Effector memory CD4-positive, alpha-beta T cell (primary cell): ENCODE data around the gene HNRNPU.

ENCODE experiments used
- DNase-seq, 3 donors: peaks; one replicate each; pipeline ENCODE4 v3.0.0-alpha.2; 2020
- H3K27ac ChIP-seq: 2 replicates; pipeline ENCODE4 v1.7.0; 2013; ENCODE audit warnings: mild to moderate bottlenecking, low read length, moderate library complexity; ENCODE audit not compliant: insufficient read depth, poor library complexity, severe bottlenecking
- H3K27me3 ChIP-seq: replicated peaks from 2 replicates; pipeline ENCODE4 v1.7.0; 2013; ENCODE audit warnings: mild to moderate bottlenecking, low read length; ENCODE audit not compliant: insufficient read depth, control insufficient read depth, poor library complexity, severe bottlenecking
- H3K36me3 ChIP-seq: 2 replicates; pipeline ENCODE4 v1.7.0; 2013; ENCODE audit warnings: mild to moderate bottlenecking, low read length, moderate library complexity; ENCODE audit not compliant: control insufficient read depth, insufficient read depth
- H3K4me1 ChIP-seq: 2 replicates; pipeline ENCODE4 v1.7.0; 2013; ENCODE audit warnings: low read length, mild to moderate bottlenecking; ENCODE audit not compliant: control insufficient read depth, insufficient read depth, poor library complexity, severe bottlenecking
- H3K4me3 ChIP-seq: 2 replicates; pipeline ENCODE4 v1.7.0; 2013; ENCODE audit warnings: low read length, low read depth, mild to moderate bottlenecking; ENCODE audit not compliant: insufficient read depth, poor library complexity, severe bottlenecking
- H3K9me3 ChIP-seq: 2 replicates; pipeline ENCODE4 v1.7.0; 2013; ENCODE audit warnings: mild to moderate bottlenecking, low read length, moderate library complexity; ENCODE audit not compliant: control insufficient read depth

The HNRNPU gene

DNA sequence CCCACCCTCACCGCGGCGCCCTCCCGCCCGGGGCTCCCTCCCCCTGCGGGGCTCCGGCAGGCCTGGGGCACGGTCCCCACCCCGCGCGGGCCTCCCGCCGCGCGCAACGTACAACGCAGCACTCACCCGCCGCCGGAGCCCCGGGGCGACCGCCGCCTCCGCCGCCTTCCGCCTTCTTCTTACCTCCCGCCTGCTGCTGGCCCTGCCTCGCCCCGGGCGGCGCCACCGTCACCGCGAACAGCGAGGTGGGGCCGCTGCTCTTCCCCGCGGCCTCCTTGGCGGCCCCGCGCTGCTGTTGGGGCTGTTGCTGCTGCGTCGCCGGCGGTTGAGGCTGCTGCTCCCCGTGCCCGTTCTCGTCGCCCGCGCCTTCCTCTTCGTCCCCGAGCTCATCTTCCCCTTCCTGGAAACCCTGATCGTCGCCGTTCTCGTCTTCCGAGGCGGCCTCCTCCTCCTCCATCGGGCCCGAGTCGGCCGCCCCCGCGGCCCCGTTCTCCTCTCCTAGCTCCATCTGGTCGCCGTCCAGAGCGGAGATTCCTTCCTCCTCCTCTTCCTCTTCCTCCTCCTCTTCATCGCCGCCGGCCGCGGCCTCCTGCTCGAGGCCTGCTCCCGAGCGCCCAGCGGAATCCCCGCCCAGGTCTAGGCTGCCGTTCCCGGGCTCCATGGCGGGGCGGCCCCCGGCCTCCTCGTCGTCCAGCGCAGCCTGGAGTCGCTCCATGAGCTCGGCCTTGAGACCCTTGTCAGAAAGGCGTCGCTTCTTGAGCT is 671 bp downstream of the HNRNPU start:
- Histone ChIP-seq H3K9me3 (no peaks in the 10 kb centered on the region), H3K27ac (peak overlapping the region; percentile 98), H3K4me3 (peak overlapping the region; percentile 77), H3K4me1 (peaks cover 34% of the 10 kb centered on the region), H3K36me3 (peaks cover 25% of the 10 kb centered on the region), H3K27me3 (no peaks in the 10 kb centered on the region)
- DNase-seq, result no peak

DNA sequence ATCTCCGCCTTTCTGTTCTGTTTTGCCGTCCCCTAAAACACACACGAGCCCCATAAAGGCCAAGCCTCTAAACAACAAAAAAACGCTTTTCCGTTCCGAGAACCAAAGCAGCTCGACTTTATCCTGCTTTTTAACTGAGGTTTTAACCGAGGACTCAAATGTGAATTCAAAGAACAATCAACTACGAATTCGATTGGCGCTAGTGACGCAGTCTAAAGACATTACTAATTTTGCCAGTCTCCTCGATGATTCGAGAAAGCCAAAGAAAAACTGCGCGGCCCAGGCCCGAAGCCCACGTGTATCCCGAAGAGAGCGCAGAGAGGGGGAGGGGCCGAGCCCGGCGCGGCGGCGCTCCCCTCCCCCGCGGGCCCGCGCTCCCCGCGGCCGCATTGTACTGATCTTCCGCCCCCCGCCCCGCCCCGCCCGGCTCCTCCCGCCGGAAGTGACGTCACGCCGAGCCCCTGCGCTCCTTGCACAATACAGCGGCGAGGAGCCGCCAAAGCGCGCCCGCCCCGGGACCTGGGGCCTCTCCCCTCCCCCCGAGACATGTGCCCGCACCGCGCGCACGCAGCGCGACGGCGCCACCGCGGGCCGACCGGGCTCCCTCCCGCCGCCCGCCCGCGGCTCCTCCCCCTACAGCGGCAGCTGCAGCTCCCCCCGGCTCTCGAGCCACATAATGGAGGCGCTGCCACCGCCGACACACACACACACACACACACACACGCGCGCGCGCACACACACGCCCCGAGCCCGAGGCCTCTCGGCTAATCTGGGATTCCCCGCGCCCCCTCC is 1.4 kb downstream of the HNRNPU start:
- peak overlapping the region; percentile 77 for H3K4me3 ChIP-seq
- H3K4me1 ChIP-seq, result peaks cover 40% of the 10 kb centered on the region
- no peaks in the 10 kb centered on the region for H3K9me3 ChIP-seq
- H3K27me3 ChIP-seq, result no peaks in the 10 kb centered on the region
- peak overlapping the region; percentile 98 for H3K27ac ChIP-seq
- peak; percentile 94 to 97 (median 96) for DNase-seq
- peaks cover 33% of the 10 kb centered on the region for H3K36me3 ChIP-seq

DNA sequence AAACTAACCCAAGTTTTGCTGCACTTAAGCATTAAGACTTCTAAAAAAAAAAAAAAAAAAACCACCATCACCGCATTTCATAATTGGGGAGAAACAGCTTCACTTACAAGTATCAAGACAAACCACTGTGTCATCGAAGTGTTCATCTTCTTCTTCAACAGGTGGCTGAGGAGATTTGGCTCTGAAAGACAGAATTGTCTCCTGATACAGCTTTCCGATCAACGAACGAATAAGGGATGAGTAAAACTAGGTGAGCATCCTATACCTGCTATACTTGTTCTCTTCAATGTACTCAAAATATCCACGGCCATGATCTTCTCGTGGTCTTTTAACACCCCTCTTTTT is 2.0 kb downstream of the HNRNPU start:
- Histone ChIP-seq H3K4me3 (peak overlapping the region; percentile 63), H3K27ac (peak overlapping the region; percentile 98), H3K36me3 (peaks cover 38% of the 10 kb centered on the region), H3K4me1 (peaks cover 45% of the 10 kb centered on the region), H3K9me3 (no peaks in the 10 kb centered on the region), H3K27me3 (no peaks in the 10 kb centered on the region)
- no peak for DNase-seq

DNA sequence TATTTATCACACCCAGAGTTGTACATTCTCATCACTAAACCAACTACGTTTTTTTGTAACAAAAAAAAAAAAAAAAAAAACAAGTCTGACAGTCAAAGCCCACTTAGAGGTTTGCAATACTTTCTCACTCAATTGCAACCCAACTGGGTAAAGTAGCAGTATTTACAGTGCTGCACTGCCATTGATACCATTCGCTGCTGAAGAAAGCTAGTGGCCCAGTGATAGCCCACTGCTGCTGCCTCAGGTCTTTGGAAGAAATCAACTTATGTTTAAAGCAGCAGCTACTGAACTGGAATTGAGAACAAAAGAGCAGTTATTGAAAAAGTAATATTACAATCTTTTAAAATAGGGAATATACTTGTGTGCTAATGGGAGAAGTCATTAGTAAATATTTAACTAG is 2.7 kb downstream of the HNRNPU start:
- H3K36me3 ChIP-seq, result peaks cover 45% of the 10 kb centered on the region
- no peaks in the 10 kb centered on the region for H3K9me3 ChIP-seq
- H3K27me3 ChIP-seq, result no peaks in the 10 kb centered on the region
- H3K4me1 ChIP-seq, result peaks cover 50% of the 10 kb centered on the region
- peak overlapping the region; percentile 98 for H3K27ac ChIP-seq
- H3K4me3 ChIP-seq, result peak overlapping the region; percentile 63
- DNase-seq, result no peak

DNA sequence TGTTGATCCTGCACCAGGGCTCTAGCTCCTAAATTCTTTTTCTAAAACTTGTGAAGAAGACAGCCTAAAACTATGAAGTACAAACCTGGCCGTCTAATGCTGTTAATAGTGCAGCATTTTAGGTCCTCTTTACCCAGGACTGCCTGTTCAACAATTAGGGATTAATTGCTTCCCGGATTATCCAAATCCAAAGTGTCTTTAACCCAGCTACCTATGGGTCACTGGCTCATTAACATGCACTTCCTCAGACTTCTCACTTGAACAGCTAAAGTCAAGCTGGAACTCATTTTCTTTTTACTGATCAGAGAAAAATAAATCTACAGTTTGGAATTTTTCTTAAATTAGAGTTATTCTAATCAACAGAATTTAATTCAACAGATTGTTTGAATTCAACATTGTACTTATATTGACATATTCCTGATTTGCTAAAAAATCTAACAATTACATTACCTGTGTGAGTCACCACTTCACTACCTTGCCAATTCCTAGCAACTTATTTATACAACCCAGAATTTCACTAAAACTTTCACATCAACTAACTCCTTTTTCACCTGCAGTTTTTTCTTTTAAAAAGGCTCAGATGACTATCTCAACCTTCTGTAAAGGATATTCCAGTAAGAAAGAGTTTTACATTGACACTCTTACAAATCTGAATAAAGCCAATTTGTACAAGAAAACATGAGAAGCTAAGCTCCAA is 3.3 kb downstream of the HNRNPU start:
- H3K4me1 ChIP-seq, result peaks cover 50% of the 10 kb centered on the region
- peak overlapping the region; percentile 63 for H3K4me3 ChIP-seq
- peaks cover 51% of the 10 kb centered on the region for H3K36me3 ChIP-seq
- no peaks in the 10 kb centered on the region for H3K9me3 ChIP-seq
- peak overlapping the region; percentile 98 for H3K27ac ChIP-seq
- no peaks in the 10 kb centered on the region for H3K27me3 ChIP-seq
- DNase-seq, result no peak

DNA sequence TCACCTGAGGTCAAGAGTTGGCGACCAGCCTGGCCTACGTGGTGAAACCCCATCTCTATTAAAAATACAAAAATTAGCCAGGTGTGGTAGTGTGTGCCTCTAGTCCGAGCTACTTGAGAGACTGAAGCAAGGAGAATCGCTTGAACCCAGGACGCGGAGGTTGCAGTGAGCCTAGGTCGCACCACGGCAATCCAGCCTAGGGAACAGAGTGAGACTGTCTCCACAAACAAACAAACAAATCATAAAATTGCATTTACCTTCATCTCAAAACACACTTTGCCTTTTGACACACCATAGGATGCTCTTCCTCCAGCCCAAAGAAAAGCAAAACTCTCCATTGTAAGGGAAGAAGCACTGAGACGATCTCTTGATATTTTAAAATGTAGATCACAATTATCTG is 4.3 kb downstream of the HNRNPU start:
- H3K4me3 ChIP-seq, result no peak overlapping the region
- no peak for DNase-seq
- H3K4me1 ChIP-seq, result peaks cover 56% of the 10 kb centered on the region
- H3K9me3 ChIP-seq, result no peaks in the 10 kb centered on the region
- H3K27ac ChIP-seq, result peak overlapping the region; percentile 16
- H3K36me3 ChIP-seq, result peaks cover 60% of the 10 kb centered on the region
- H3K27me3 ChIP-seq, result no peaks in the 10 kb centered on the region

DNA sequence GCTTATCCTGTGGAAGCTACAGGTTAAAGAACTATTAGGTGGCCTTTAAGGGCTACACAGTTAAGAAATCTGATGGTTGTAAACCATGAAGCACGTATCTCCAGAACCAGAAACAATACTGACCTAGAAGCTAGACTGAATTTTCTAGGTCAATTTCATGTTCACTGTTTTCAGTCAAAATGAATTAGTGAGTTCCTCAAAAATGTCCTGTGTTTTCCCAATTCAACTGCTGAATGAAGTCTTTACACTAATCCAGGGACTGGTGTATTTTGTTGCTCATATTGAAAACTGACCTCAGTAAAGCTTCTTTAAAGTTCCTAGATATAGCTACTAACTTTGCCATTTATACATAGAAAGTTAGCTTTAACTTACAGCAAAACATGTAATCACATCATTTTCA is 6.0 kb downstream of the HNRNPU start:
- Histone ChIP-seq H3K4me1 (peaks cover 58% of the 10 kb centered on the region), H3K27me3 (no peaks in the 10 kb centered on the region), H3K36me3 (peaks cover 64% of the 10 kb centered on the region), H3K4me3 (no peak overlapping the region), H3K27ac (no peak overlapping the region), H3K9me3 (no peaks in the 10 kb centered on the region)
- DNase-seq, result no peak

DNA sequence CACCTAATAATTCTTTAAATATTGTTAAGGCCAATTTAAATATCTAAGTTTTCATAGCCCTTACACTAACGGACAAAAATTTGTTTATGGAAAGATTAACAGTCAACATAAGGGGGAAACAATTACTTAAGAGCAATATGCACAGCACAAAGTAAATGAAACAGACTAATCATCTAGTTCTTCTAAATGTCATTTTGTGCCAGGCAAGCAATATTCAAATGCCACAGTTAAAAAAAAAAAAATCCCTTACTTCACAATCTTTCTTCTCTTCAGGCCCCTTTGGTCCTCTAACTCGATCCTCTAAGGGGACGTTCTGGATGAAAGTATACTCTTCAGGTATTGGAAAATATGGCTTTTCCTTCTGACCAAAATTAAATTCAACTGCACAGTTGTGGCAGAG is 6.6 kb downstream of the HNRNPU start:
- no peaks in the 10 kb centered on the region for H3K27me3 ChIP-seq
- DNase-seq, result no peak
- H3K27ac ChIP-seq, result peak overlapping the region; percentile 8
- H3K4me3 ChIP-seq, result no peak overlapping the region
- peaks cover 70% of the 10 kb centered on the region for H3K36me3 ChIP-seq
- peaks cover 58% of the 10 kb centered on the region for H3K4me1 ChIP-seq
- H3K9me3 ChIP-seq, result no peaks in the 10 kb centered on the region

DNA sequence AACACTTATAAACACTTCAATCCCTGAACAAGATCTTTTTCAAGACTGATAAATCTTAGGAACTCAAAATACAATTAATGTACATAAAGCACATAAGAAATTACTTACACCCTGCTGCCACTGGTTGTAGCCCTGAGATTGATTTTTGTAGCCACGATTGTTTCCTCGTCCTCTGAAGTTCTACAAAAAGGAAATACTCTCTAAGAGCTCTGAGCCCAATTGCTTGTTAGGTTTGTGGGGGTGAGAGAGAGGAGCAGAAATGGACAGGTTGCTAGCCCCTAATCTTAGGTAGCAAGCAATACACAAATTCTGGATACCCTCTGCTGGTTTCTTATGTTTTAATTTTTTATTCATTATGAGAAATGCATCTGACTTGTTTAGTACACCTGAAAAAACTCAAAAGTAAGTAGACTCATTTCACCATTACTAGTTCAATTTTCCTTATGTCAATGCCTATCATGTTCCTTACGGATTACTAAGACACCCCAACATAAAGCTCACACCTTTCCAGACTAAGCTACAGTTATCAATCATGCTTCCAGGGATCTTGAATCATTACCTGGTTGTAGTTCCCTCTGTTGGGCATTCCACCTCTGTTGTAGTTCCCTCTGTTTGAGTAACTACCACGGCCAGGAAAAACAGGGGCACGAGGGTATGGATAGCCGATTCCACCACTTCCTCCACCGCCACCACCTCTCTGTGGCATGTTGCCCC is 9.3 kb downstream of the HNRNPU start:
- peak overlapping the region; percentile 31 for H3K27ac ChIP-seq
- peaks cover 77% of the 10 kb centered on the region for H3K36me3 ChIP-seq

More for the DNA sequence above, 9.3 kb downstream of the HNRNPU start:
- H3K27me3 ChIP-seq, result no peaks in the 10 kb centered on the region
- no peaks in the 10 kb centered on the region for H3K9me3 ChIP-seq
- no peak for DNase-seq
- H3K4me3 ChIP-seq, result no peak overlapping the region
- peaks cover 37% of the 10 kb centered on the region for H3K4me1 ChIP-seq
